HG02970 (cell line): ENCODE measurements around the gene TAPT1.

ENCODE experiments used
- ATAC-seq: cut with Tn5 transposase; IDR thresholded peaks from one replicate; pipeline ENCODE4 v1.9.1; 2021; ENCODE audit warnings: mild to moderate bottlenecking, moderate library complexity, moderate number of reproducible peaks; ENCODE audit not compliant: unreplicated experiment, low FRiP score

The TAPT1 gene

GRCh38 chr4:16250661-16251365, 24.5 kb upstream of the TAPT1 start:
- ATAC-seq, result no peak

- ATAC-seq, result no peak
Measured at GRCh38 chr4:16248605-16249004, 22.3 kb upstream of the TAPT1 start.

DNA sequence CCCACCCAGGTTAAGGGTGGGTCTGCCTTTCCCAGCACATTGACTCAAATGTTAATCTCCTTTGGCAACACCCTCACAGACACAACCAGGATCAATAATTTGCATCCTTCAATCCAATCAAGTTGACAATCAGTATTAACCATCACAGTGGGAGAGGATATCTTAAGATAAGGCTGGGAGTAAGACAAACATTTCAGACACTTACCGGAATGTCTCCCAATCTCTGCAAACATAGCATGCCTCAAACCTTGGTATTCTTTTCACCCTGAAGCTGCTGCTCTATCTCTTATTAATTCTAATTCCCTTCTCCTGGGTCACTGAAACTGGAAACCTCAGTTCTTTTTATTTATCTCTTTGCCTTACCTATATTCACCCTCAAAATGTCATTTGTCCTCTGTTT, 19.0 kb upstream of the TAPT1 start:
- ATAC-seq, result no peak

DNA sequence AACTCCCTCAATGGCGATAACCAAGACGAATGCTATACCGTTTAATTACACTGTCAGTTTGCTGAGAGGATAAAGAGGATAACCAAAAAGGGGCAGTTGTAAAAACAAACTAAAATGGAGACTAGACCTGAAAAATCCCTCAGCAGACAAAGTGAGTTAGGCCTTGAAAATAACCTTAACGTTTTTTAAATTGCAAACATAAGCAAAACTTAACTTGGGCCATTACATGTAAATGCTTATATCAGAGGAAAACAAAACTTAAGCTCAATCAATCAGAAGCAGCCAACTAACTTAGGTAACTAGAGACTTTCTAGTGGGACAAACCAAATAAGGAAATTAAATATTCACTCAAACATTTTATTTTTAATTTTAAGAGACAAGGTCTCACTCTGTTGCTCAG, 17.0 kb upstream of the TAPT1 start:
- ATAC-seq, result no peak

DNA sequence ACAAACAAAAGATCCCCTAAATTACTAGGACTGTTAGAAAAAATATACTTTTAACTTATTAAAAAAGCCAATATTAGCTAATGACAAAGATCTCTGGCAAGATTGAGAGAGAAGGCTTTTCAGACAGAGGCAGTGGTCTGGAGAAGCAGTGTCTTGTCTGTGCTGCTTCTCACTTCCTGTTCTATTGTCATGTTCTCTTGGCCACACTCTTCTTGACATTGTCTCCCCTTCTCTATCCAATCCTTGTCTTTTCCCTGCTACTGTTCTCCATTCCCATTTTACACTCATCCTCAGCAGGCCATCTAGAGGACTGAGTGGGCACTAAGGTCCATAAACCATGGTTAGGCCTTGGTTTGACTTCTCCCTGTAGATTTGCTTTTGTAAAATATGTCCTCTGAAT, 14.0 kb upstream of the TAPT1 start:
- ATAC-seq, result no peak

GRCh38 chr4:16239086-16239485, 12.8 kb upstream of the TAPT1 start:
- ATAC-seq, result no peak

DNA sequence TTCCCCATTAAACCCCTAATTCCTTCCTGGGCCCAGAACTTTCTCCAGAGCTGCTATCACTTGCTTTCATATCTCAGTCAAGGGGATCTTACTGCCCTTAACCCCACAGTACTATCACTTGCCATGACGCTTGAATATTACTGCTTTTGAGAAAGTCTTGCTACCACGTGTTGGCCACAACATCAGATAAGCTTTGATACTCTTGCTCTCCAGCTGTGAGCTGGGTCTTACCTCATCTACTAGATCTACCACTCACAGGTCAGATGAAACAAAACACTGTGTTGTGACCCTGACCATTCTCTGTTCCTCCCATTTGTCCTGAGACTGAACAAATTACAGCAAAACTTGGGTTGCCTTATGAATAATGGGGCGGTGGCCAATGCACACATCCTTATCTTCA, 12.1 kb upstream of the TAPT1 start:
- ATAC-seq, result no peak

DNA sequence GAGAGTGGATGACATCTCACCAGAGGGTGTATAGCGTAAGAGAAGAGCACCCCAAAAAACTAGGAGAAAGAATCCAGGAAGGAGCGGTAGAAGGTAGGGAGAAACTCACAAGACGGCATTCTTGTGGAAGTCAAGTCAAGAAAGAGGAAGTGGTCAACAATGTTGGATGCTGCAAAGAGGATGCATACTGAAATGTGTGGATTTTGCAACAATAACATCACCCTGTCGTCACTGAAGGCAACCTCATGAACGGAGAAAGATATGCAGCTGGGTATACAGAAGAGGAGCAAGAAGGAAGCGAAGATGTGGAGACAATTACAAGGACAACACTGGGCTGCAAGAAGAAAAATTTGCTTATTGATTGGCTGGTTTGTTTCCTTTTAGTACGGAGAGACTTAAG, 11.4 kb upstream of the TAPT1 start:
- ATAC-seq, result no peak

- ATAC-seq, result no peak
Measured at GRCh38 chr4:16236402-16237023, 10.2 kb upstream of the TAPT1 start.

DNA sequence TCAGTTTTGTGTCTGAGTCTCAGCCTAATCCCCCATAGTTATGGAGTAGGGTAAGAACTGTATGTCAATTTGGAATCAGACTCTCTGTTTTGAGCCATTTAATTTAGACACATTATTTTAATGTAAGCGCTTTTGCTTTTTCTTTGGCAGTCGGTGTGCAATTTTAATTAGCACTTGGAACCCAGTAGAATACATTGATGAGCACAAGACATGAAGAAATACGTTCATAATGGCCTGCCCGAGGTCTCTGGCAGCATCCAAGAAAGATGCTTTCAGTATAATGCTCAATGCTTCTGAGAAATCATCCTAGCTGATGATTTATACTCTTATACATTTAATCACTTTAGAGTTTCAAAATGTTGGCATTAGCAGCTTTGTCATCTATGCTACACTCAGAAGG, 8.9 kb upstream of the TAPT1 start:
- ATAC-seq, result no peak

- no peak for ATAC-seq
Measured at GRCh38 chr4:16233569-16234177, 7.4 kb upstream of the TAPT1 start.

DNA sequence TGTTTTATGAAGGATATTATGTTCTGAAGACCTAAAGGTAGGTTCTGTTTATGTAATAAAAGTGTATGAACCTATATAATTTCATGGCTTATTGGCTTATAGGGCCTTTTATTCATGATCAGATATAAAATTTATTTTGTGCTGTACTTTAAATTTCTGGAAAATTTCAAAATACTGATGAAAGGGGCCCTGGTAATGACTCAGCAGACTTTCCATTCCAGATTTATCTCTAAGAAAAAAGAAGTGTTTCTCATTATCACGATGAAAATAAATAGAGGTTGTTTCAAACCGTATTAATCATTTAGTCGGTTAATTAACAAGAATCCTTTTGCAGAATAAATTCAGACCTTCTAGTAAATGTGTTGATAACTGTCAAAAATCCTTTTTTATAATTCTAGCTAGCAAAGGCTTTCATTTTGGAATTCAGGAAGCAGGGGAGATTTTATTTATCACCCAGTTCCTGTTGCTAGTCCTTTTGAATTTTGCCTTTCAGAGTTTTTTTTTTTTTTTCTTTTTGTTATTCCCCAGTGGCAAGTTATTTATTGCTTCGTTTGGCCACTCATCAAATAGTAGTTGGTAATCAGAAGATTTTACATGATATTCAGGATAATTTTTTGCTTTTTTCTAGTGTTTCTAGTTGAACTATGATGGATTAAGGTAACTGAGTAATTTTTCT, 5.4 kb upstream of the TAPT1 start:
- ATAC-seq, result no peak

DNA sequence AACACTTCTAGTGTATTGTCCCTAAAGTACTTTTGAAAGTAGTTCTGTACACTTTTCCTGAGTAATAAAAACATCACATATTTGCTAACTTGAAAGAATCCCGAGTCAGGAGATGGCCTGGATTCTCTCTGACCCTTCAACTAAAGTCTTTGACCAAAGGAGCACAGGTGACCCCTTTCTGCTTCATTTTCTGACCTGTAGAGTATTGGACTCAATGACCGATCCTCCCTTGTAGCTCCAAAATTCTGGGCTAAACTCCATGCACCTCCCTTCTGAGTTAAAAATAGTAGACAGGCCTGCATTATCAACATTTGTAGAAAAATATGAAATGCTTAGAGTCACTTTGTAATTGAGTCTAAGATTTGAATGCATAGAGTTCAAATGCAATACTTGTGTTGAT, 4.0 kb upstream of the TAPT1 start:
- ATAC-seq, result no peak

GRCh38 chr4:16229604-16230003, 3.3 kb upstream of the TAPT1 start:
- no peak for ATAC-seq

DNA sequence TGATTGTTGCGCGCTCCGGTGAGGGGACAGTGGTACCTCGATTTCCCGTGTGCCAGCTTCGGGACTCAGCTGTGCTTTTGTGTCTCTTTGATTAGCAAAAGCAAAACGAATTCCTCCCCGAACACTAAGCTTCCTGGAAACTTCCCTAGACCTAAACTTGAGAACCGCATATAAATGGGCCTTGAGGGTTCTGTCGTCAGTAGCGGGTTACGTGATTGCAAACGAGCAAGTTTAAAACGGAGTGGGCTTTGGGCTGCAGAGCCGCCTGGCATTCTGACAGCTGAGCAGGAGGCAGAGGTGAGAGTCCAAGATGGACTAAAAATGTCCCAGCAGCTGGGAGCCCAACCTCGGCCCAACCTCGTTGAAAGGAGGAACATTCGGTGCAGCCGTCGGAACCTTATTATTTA, 1.2 kb upstream of the TAPT1 start:
- ATAC-seq, result peak; percentile 3

DNA sequence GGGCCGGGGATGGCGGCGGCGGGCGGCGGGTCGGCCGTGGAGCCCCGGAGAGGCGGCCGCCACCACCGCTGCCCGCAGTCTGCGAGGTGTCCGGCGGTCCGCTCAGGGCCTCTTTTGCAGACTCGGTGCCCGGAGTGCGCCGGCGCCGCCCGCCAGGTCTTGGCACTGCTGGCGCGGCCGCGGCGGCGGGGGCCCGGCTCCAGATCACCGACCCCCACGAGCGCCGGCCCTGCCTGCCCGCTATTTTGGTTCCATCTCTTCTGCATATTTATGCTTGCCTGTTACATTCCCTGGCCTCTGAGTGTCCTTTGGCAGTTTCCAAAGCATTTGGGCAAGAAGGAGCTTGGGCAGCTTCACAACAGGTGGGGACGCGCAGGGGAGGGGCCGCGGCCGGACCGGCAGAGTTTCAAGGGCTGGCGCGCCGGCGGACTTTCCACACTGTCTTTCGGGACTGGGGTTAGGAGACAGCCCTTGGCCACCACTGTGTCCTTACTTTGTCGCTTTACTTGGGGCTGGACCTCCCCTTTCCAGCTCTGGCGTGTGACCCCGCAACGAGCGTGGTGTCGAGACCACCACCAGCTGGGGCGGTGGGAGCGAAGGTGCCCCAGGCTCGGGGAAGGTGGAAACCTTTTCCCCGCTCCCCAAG, 668 bp upstream of the TAPT1 start:
- ATAC-seq, result peak; percentile 33

GRCh38 chr4:16225167-16225862, 956 bp downstream of the TAPT1 start:
- no peak for ATAC-seq

DNA sequence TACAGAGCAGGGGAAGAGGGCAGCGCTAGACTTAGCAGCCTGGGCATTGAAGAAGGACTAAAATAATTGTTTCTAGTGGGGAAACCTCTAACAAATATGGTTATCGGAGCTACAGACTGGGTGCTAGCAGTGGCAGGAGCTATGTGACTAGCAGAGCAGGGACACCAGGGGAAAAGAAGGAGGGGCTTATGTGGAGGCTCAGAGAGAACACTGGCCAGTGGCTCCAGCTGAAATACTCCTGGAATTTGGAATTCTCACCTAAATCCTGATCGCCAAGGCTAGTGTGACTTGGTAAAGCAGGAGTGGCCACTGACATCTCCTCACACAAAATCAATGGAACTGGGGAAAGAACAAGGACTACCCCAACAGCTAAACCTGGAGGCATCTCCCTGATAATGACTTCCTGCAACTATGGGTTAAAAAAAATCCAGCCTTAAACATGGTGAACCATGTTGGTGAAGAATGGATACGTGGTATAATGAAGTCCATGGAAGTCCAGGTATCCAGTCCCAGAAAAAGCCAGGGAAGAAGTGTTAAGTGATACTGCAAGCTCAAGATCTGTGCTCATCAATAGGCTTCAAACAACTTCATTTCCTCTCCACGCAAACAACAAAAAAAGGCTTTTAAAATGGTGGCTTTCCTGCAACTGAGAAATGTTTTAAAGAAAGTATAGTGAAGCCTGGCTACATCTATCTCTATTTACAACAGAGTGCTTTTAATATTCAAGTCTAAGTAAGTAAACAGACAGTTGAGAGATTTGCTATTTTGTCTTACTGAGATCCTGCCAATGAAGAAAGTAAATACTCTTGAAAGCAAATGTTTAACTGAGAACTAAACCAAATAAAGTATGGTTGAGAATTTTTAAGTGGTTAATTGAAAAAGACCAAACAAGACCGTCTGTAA, 1.8 kb downstream of the TAPT1 start:
- ATAC-seq, result no peak

GRCh38 chr4:16222957-16223527, 3.2 kb downstream of the TAPT1 start:
- ATAC-seq, result no peak
